Measurements from ENCODE around the gene PTBP1. TPM values are rescaled to one million over a fixed set of nuclear protein-coding genes. Genes with fewer than 3 reads are reported as not detected.

Gene PTBP1
- total RNA-seq, 1 donor from 2014 or later, result 674 TPM

- Mint-ChIP-seq H3K27ac (ENCODE audit: unreplicated experiment) (peak overlapping the region; percentile 35), H3K9me3 (no peaks in the 10 kb centered on the region), H3K4me1 (no peaks in the 10 kb centered on the region), H3K4me3 (no peak overlapping the region), H3K36me3 (ENCODE audit: low read depth) (no peaks in the 10 kb centered on the region), H3K27me3 (ENCODE audit: low read depth) (peaks cover 2% of the 10 kb centered on the region)
- no peak for TF ChIP-seq CTCF (conservative IDR thresholded peaks at IDR 0.05)
- DNase-seq (ENCODE audit: low read depth, low spot score), result no peak
Measured at GRCh38 chr19:768424-768823, 28.8 kb upstream of the PTBP1 start.

GRCh38 chr19:769616-770015 lies 27.6 kb upstream of the PTBP1 start:
- no peak overlapping the region for H3K4me3 Mint-ChIP-seq
- H3K27ac Mint-ChIP-seq (ENCODE audit: unreplicated experiment), result no peak overlapping the region
- H3K4me1 Mint-ChIP-seq, result no peaks in the 10 kb centered on the region
- TF ChIP-seq CTCF (conservative IDR thresholded peaks at IDR 0.05), result no peak
- H3K36me3 Mint-ChIP-seq (ENCODE audit: low read depth), result no peaks in the 10 kb centered on the region
- DNase-seq (ENCODE audit: low read depth, low spot score), result no peak
- H3K27me3 Mint-ChIP-seq (ENCODE audit: low read depth), result peaks cover 2% of the 10 kb centered on the region
- no peaks in the 10 kb centered on the region for H3K9me3 Mint-ChIP-seq

- Mint-ChIP-seq H3K4me3 (no peak overlapping the region), H3K27ac (ENCODE audit: unreplicated experiment) (no peak overlapping the region), H3K4me1 (no peaks in the 10 kb centered on the region), H3K27me3 (ENCODE audit: low read depth) (peaks cover 2% of the 10 kb centered on the region), H3K36me3 (ENCODE audit: low read depth) (no peaks in the 10 kb centered on the region), H3K9me3 (no peaks in the 10 kb centered on the region)
- peak; percentile 43 for DNase-seq (ENCODE audit: low read depth, low spot score)
- peak; percentile 63 for TF ChIP-seq CTCF (conservative IDR thresholded peaks at IDR 0.05)
Measured at GRCh38 chr19:771332-771785, 25.9 kb upstream of the PTBP1 start.

- no peak overlapping the region for H3K27ac Mint-ChIP-seq (ENCODE audit: unreplicated experiment)
- H3K36me3 Mint-ChIP-seq (ENCODE audit: low read depth), result no peaks in the 10 kb centered on the region
- no peaks in the 10 kb centered on the region for H3K4me1 Mint-ChIP-seq
- peaks cover 2% of the 10 kb centered on the region for H3K27me3 Mint-ChIP-seq (ENCODE audit: low read depth)
- H3K4me3 Mint-ChIP-seq, result no peak overlapping the region
- no peak for DNase-seq (ENCODE audit: low read depth, low spot score)
- H3K9me3 Mint-ChIP-seq, result no peaks in the 10 kb centered on the region
- no peak for TF ChIP-seq CTCF (conservative IDR thresholded peaks at IDR 0.05)
Measured at GRCh38 chr19:772063-772462, 25.2 kb upstream of the PTBP1 start.

GRCh38 chr19:772730-773436 lies 24.4 kb upstream of the PTBP1 start:
- Mint-ChIP-seq H3K9me3 (no peaks in the 10 kb centered on the region), H3K27me3 (ENCODE audit: low read depth) (peaks cover 2% of the 10 kb centered on the region), H3K4me1 (no peaks in the 10 kb centered on the region), H3K36me3 (ENCODE audit: low read depth) (no peaks in the 10 kb centered on the region), H3K4me3 (no peak overlapping the region), H3K27ac (ENCODE audit: unreplicated experiment) (no peak overlapping the region)
- no peak for DNase-seq (ENCODE audit: low read depth, low spot score)
- TF ChIP-seq CTCF (conservative IDR thresholded peaks at IDR 0.05), result no peak
